ENCODE results near the gene AGBL5.

AGBL5 gene

GRCh38 chr2:27080140-27080469 is 28.6 kb downstream of the AGBL5 start:
- DNase-seq: no peak

GRCh38 chr2:27080603-27080936 is 29.1 kb downstream of the AGBL5 start:
- no peak for DNase-seq

GRCh38 chr2:27081984-27082772 is 30.7 kb downstream of the AGBL5 start:
- no peak for DNase-seq

GRCh38 chr2:27082773-27083409 is 31.4 kb downstream of the AGBL5 start:
- no peak for DNase-seq

- no peak for DNase-seq
These were observed 32.2 kb downstream of the AGBL5 start for GRCh38 chr2:27083410-27084296.

GRCh38 chr2:27084297-27085061 is 33.0 kb downstream of the AGBL5 start:
- no peak for DNase-seq

- DNase-seq: no peak
These were observed 33.7 kb downstream of the AGBL5 start for GRCh38 chr2:27085062-27085672.

- peak; percentile 60 for DNase-seq
These were observed 34.2 kb downstream of the AGBL5 start for GRCh38 chr2:27085673-27086089.

- DNase-seq: peak; percentile 99
These were observed 34.7 kb downstream of the AGBL5 start for GRCh38 chr2:27086090-27086723.

GRCh38 chr2:27086724-27087593 is 35.5 kb downstream of the AGBL5 start, which contains the start of gene KHK:
Gene KHK, plus strand, starts transcription at chr2:27086772. Its CDS starts 488 bp downstream, at chr2:27087260.
- no peak for DNase-seq

GRCh38 chr2:27087823-27088410 is 36.4 kb downstream of the AGBL5 start:
- no peak for DNase-seq

GRCh38 chr2:27088634-27089033 is 37.2 kb downstream of the AGBL5 start:
- DNase-seq: no peak

GRCh38 chr2:27089111-27089954 is 37.9 kb downstream of the AGBL5 start:
- no peak for DNase-seq

GRCh38 chr2:27091746-27092695 is 40.6 kb downstream of the AGBL5 start:
- no peak for DNase-seq

GRCh38 chr2:27092696-27093429 is 41.4 kb downstream of the AGBL5 start:
- DNase-seq: no peak

GRCh38 chr2:27093430-27094352 is 42.2 kb downstream of the AGBL5 start:
- DNase-seq: no peak
